ENCODE results near the gene TRPM4. TPM values are rescaled to one million over a fixed set of nuclear protein-coding genes. Genes with fewer than 3 reads are reported as not detected.

The TRPM4 gene
- total RNA-seq, 6 experiments from 2014 or later: 9.2 to 31.1 (median 14.3) TPM

- DNase-seq: no peak
These were observed 98.1 kb downstream of the TRPM4 start for GRCh38 chr19:49255674-49256073.

GRCh38 chr19:49256691-49257090, 99.1 kb downstream of the TRPM4 start:
- Histone ChIP-seq H3K27me3 (no peaks in the 10 kb centered on the region), H3K4me3 (no peak overlapping the region), H3K9me3 (peaks cover 0 to 6% (median 0%) of the 10 kb centered on the region in 4 donors), H3K4me1 (no peaks in the 10 kb centered on the region), H3K36me3 (no peaks in the 10 kb centered on the region), H3K27ac (no peak overlapping the region)
- no peak for TF ChIP-seq POLR2A (IDR thresholded peaks at IDR 0.05)
- no peak for TF ChIP-seq CTCF (IDR thresholded peaks at IDR 0.05)
- 78% methylated on average over 1 of the region's 3 CpGs for WGBS (ENCODE audit: insufficient coverage, low coverage, low lambda C conversion rate, missing lambda C conversion rate)
- DNase-seq (no peak), ATAC-seq (no peak)
- intact Hi-C loops (cut with DNase I): loop anchor here in 1 of 2 donors (10.0 kb wide), 1 partner anchor 178 kb away; no protein-coding TSS in a partner anchor

More at GRCh38 chr19:49255674-49256073, 98.1 kb downstream of the TRPM4 start:
- Histone ChIP-seq H3K27ac (no peak overlapping the region), H3K4me3 (no peak overlapping the region), H3K36me3 (no peaks in the 10 kb centered on the region), H3K9me3 (peaks cover 0 to 6% (median 0%) of the 10 kb centered on the region in 4 donors), H3K27me3 (no peaks in the 10 kb centered on the region), H3K4me1 (no peaks in the 10 kb centered on the region)
- peak in 1 of 4 donors; percentile 10 for ATAC-seq
- intact Hi-C loops (cut with DNase I): loop anchor here in 1 of 2 donors (10.0 kb wide), 1 partner anchor 179 kb away; no protein-coding TSS in a partner anchor
- WGBS (ENCODE audit: insufficient coverage, low coverage, low lambda C conversion rate, missing lambda C conversion rate): 87% methylated on average over 5 of the region's 10 CpGs
- TF ChIP-seq POLR2A (IDR thresholded peaks at IDR 0.05) (no peak), CTCF (IDR thresholded peaks at IDR 0.05) (no peak)

Other genes starting within 250 kb of the TRPM4 start
- gene DHDH, start 224.1 kb upstream of the TRPM4 start, total RNA-seq: under 1 TPM in 1 of 6 experiments, not detected in 5; 0.29 TPM
- gene BAX, start 202.9 kb upstream of the TRPM4 start, total RNA-seq: 10 to 100 TPM; 15.9 to 54.1 (median 30.8) TPM
- gene FTL, start 192.5 kb upstream of the TRPM4 start, total RNA-seq: over 10,000 TPM in 3 of 6 experiments, 1,000 to 10,000 TPM in 3; 5,005 to 19,229 (median 10,447) TPM
- gene GYS1, start 164.5 kb upstream of the TRPM4 start, total RNA-seq: 10 to 100 TPM in 2 of 6 experiments, 1 to 10 TPM in 4; 4.7 to 12.5 (median 8.9) TPM
- gene RUVBL2, start 163.9 kb upstream of the TRPM4 start, total RNA-seq: 10 to 100 TPM; 22.8 to 66.7 (median 32.3) TPM
- not detected for gene LHB, start 140.7 kb upstream of the TRPM4 start, total RNA-seq
- not detected for gene CGB3, start 133.5 kb upstream of the TRPM4 start, total RNA-seq
- gene CGB2, start 125.9 kb upstream of the TRPM4 start, total RNA-seq: not detected
- not detected for gene CGB1, start 120.9 kb upstream of the TRPM4 start, total RNA-seq
- gene CGB5, start 113.9 kb upstream of the TRPM4 start, total RNA-seq: not detected
- gene CGB8, start 108.7 kb upstream of the TRPM4 start, total RNA-seq: not detected
- gene CGB7, start 100.0 kb upstream of the TRPM4 start, total RNA-seq: not detected
- gene NTF4, start 93.0 kb upstream of the TRPM4 start, total RNA-seq: not detected
- not detected for gene KCNA7, start 85.1 kb upstream of the TRPM4 start, total RNA-seq
- gene SNRNP70, start 72.3 kb upstream of the TRPM4 start, total RNA-seq: 100 to 1,000 TPM in 5 of 6 experiments, 10 to 100 TPM in 1; 80.8 to 187 (median 123) TPM
- 1 to 10 TPM; 1.5 to 4.3 (median 2.4) TPM for gene LIN7B, start 43.4 kb upstream of the TRPM4 start, total RNA-seq
- 1 to 10 TPM in 5 of 6 experiments, under 1 TPM in 1; 0.73 to 8.1 (median 1.5) TPM for gene C19orf73, start 38.6 kb upstream of the TRPM4 start, total RNA-seq
- gene PPFIA3, start 38.2 kb upstream of the TRPM4 start, total RNA-seq: 1 to 10 TPM; 1.8 to 6.6 (median 3.1) TPM
- under 1 TPM in 4 of 6 experiments, not detected in 2; 0.18 to 0.68 (median 0.19) TPM for gene HRC, start 2.4 kb upstream of the TRPM4 start, total RNA-seq
- 1 to 10 TPM in 4 of 6 experiments, under 1 TPM in 2; 0.25 to 4.6 (median 2.4) TPM for gene SLC6A16, start 167.4 kb downstream of the TRPM4 start, total RNA-seq
- gene CD37, start 177.6 kb downstream of the TRPM4 start, total RNA-seq: 1 to 10 TPM; 1.1 to 5.0 (median 3.5) TPM
- 1 to 10 TPM; 3.3 to 8.9 (median 5.3) TPM for gene TEAD2, start 204.6 kb downstream of the TRPM4 start, total RNA-seq
- not detected for gene DKKL1, start 206.1 kb downstream of the TRPM4 start, total RNA-seq
- gene KASH5, start 230.5 kb downstream of the TRPM4 start, total RNA-seq: under 1 TPM in 1 of 6 experiments, not detected in 5; 0.32 TPM